K562 (cell line): ENCODE measurements around the gene TBC1D26. TPM values are rescaled to one million over a fixed set of nuclear protein-coding genes. Genes with fewer than 3 reads are reported as not detected.

Experiments
- CTBP1 ChIP-seq: fragments of 450-650 bp; IDR thresholded peaks from 2 replicates; pipeline ENCODE4 v1.6.1; 2016; ENCODE audit warnings: borderline replicate concordance
- PHF8 ChIP-seq: fragments of 200-600 bp; sonication (generic); IDR thresholded peaks from 2 replicates; pipeline ENCODE4 v1.6.1; 2012; ENCODE audit warnings: mixed run types, mild to moderate bottlenecking, inconsistent platforms, low read length, moderate library complexity, borderline replicate concordance
- polyA plus RNA-seq, 8 experiments: library from polyadenylated mRNA; depleted of rRNA in 4 of 8; stranded (reverse) in 5 of 8; unstranded in 3 of 8; fragments of >200 nt; fragmentation: Nextera tagmentation in 2 of 8; fragmentation: Illumina TruSeq in 1 of 8; extraction: Ambion mirVana in 2 of 8; extraction: Trizol in 1 of 8; gene quantifications; 2 replicates each; pipeline versions ENCODE4 v1.2.1 to v1.2.3, GENCODE V29; 2011 to 2014; ENCODE audit warnings: inconsistent platforms in 1 of 8, missing spikeins in 1 of 8
- total RNA-seq, 7 experiments: library from RNA; depleted of rRNA in 6 of 7; stranded (reverse); fragments of >200 nt in 6 of 7; fragmentation: Illumina TruSeq in 2 of 7; extraction: Trizol in 2 of 7; gene quantifications; 2 replicates each; pipeline versions ENCODE4 v1.2.1 to v1.2.3, GENCODE V29; 2011 to 2021; ENCODE audit warnings: low replicate concordance in 1 of 7
- TF ChIP-seq, protein P1 (sequence below), 3 experiments: fragments of 200-800 bp in 1 of 3; fragments of 250-450 bp in 1 of 3; fragments of 450-650 bp in 1 of 3; sonication (Bioruptor Pico) in 1 of 3; sonication (Bioruptor generic) in 1 of 3; formaldehyde crosslinking in 1 of 3; IDR thresholded peaks; 2 replicates each; pipeline versions ENCODE4 v1.6.1 to v1.8.0; 2016 to 2022; ENCODE audit warnings: mild to moderate bottlenecking in 2 of 3, missing genetic modification characterization in 2 of 3, missing compliant biosample characterization in 1 of 3, moderate library complexity in 1 of 3
- TF ChIP-seq, protein P2 (sequence below): fragments of 450-650 bp; IDR thresholded peaks from 2 replicates; pipeline ENCODE4 v1.6.1; 2016; ENCODE audit warnings: borderline replicate concordance
- TF ChIP-seq, protein P3 (sequence below), 2 experiments: fragments of 450-650 bp; IDR thresholded peaks; 2 replicates each; pipeline ENCODE4 v1.6.1; 2018; ENCODE audit warnings: mild to moderate bottlenecking in 2 of 2, low read depth in 1 of 2; ENCODE audit not compliant: partially characterized antibody in 2 of 2

TBC1D26 gene
- total and polyA plus RNA-seq, 9 of the 15 experiments (the other 6 are each of a cell fraction or from before 2014, with no cell fraction given): 0.08 TPM; not detected in 8

DNA sequence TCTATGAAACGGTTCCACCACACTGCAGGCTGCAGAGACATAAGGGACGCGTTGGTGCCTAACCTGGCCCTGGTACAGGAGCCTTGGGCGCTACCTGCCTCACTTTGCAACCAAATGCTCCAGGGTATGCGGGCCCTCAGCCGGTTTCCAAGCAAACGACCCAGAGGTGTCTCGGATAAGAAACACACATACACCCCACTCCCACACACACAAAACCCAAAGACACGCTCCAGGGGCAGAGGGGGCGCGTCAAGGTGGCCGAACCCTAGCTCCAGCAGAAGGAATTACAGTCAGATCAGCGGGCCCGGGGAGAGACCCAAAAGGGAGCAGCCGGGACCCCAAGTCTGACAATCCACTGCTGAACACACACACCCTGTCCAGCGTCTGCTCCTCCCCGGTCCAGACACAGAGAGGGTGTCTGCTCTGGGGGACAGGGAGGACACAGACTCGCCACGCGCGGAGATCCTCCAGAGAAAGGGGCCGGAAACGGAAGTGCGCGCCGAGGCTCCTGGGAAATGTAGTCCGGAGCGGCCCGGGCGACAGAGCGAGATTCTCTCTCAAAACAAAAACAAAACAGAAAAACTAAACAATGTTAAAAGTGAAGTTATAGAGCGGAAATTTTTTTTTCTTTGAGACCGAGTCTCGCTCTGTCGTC lies 48.1 kb upstream of the TBC1D26 start, which contains the start of gene TRIM16 (continued):
- TF ChIP-seq, protein P1, sequence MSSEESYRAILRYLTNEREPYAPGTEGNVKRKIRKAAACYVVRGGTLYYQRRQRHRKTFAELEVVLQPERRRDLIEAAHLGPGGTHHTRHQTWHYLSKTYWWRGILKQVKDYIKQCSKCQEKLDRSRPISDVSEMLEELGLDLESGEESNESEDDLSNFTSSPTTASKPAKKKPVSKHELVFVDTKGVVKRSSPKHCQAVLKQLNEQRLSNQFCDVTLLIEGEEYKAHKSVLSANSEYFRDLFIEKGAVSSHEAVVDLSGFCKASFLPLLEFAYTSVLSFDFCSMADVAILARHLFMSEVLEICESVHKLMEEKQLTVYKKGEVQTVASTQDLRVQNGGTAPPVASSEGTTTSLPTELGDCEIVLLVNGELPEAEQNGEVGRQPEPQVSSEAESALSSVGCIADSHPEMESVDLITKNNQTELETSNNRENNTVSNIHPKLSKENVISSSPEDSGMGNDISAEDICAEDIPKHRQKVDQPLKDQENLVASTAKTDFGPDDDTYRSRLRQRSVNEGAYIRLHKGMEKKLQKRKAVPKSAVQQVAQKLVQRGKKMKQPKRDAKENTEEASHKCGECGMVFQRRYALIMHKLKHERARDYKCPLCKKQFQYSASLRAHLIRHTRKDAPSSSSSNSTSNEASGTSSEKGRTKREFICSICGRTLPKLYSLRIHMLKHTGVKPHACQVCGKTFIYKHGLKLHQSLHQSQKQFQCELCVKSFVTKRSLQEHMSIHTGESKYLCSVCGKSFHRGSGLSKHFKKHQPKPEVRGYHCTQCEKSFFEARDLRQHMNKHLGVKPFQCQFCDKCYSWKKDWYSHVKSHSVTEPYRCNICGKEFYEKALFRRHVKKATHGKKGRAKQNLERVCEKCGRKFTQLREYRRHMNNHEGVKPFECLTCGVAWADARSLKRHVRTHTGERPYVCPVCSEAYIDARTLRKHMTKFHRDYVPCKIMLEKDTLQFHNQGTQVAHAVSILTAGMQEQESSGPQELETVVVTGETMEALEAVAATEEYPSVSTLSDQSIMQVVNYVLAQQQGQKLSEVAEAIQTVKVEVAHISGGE (CRISPR knock-in tag; IDR thresholded peaks at IDR 0.05): peak in 1 of 3 experiments; percentile 83; a peak in 2 of 6 replicates
- TF ChIP-seq CTBP1: peak; percentile 13; the same call in 1 of the 2 replicates
- TF ChIP-seq PHF8: peak; percentile 47; the same call in 1 of the 2 replicates
- TF ChIP-seq, protein P2, sequence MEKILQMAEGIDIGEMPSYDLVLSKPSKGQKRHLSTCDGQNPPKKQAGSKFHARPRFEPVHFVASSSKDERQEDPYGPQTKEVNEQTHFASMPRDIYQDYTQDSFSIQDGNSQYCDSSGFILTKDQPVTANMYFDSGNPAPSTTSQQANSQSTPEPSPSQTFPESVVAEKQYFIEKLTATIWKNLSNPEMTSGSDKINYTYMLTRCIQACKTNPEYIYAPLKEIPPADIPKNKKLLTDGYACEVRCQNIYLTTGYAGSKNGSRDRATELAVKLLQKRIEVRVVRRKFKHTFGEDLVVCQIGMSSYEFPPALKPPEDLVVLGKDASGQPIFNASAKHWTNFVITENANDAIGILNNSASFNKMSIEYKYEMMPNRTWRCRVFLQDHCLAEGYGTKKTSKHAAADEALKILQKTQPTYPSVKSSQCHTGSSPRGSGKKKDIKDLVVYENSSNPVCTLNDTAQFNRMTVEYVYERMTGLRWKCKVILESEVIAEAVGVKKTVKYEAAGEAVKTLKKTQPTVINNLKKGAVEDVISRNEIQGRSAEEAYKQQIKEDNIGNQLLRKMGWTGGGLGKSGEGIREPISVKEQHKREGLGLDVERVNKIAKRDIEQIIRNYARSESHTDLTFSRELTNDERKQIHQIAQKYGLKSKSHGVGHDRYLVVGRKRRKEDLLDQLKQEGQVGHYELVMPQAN: peak; percentile 28; the same call in 1 of the 2 replicates
- TF ChIP-seq, protein P3, sequence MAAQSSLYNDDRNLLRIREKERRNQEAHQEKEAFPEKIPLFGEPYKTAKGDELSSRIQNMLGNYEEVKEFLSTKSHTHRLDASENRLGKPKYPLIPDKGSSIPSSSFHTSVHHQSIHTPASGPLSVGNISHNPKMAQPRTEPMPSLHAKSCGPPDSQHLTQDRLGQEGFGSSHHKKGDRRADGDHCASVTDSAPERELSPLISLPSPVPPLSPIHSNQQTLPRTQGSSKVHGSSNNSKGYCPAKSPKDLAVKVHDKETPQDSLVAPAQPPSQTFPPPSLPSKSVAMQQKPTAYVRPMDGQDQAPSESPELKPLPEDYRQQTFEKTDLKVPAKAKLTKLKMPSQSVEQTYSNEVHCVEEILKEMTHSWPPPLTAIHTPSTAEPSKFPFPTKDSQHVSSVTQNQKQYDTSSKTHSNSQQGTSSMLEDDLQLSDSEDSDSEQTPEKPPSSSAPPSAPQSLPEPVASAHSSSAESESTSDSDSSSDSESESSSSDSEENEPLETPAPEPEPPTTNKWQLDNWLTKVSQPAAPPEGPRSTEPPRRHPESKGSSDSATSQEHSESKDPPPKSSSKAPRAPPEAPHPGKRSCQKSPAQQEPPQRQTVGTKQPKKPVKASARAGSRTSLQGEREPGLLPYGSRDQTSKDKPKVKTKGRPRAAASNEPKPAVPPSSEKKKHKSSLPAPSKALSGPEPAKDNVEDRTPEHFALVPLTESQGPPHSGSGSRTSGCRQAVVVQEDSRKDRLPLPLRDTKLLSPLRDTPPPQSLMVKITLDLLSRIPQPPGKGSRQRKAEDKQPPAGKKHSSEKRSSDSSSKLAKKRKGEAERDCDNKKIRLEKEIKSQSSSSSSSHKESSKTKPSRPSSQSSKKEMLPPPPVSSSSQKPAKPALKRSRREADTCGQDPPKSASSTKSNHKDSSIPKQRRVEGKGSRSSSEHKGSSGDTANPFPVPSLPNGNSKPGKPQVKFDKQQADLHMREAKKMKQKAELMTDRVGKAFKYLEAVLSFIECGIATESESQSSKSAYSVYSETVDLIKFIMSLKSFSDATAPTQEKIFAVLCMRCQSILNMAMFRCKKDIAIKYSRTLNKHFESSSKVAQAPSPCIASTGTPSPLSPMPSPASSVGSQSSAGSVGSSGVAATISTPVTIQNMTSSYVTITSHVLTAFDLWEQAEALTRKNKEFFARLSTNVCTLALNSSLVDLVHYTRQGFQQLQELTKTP (IDR thresholded peaks at IDR 0.05; ENCODE audit: low read depth in 1 of 2, partially characterized antibody in 2 of 2): peak in 1 of 2 experiments; percentile 62
